Right lobe of liver (tissue), 6 donors: ENCODE measurements around the gene TREH. TPM values are rescaled to one million over a fixed set of nuclear protein-coding genes. Genes with fewer than 3 reads are reported as not detected.

ENCODE experiments used
- ATAC-seq, 4 donors: fragments of 200-7000 bp; cut with Tn5 transposase; one replicate each; pipeline ENCODE4 v1.9.1; 2020; ENCODE audit warnings: mild to moderate bottlenecking in 4 of 4, moderate library complexity in 4 of 4
- DNase-seq, 3 donors: peaks; one replicate each; pipeline ENCODE4 v3.0.0-alpha.2; 2020
- H3K27ac ChIP-seq, 3 donors: fragments of 200-600 bp; one replicate each; pipeline ENCODE4 v1.8.0; 2022
- H3K27me3 ChIP-seq, 2 donors: fragments of 200-600 bp; one replicate each; pipeline ENCODE4 v1.8.0; 2022
- H3K36me3 ChIP-seq, 4 donors: fragments of 200-600 bp; sonication (generic) in 1 of 4; one replicate each; pipeline versions ENCODE4 v1.5.1 to v1.8.0; 2017 to 2022; ENCODE audit warnings: control low read depth in 1 of 4
- H3K4me1 ChIP-seq, 4 donors: fragments of 200-600 bp; sonication (generic) in 1 of 4; one replicate each; pipeline versions ENCODE4 v1.5.1 to v1.8.0; 2017 to 2022; ENCODE audit warnings: control low read depth in 1 of 4
- H3K4me3 ChIP-seq, 3 donors: fragments of 200-600 bp; one replicate each; pipeline ENCODE4 v1.8.0; 2022
- H3K9me3 ChIP-seq, 4 donors: fragments of 200-600 bp; sonication (generic) in 1 of 4; one replicate each; pipeline versions ENCODE4 v1.5.1 to v1.8.0; 2017 to 2022; ENCODE audit warnings: control low read depth in 1 of 4
- CTCF ChIP-seq, 4 donors: fragments of 200-600 bp in 3 of 4; fragments of 450-650 bp in 1 of 4; IDR thresholded peaks; one replicate each; pipeline versions ENCODE4 v1.5.1 to v1.8.0; 2016 to 2022; ENCODE audit warnings: antibody characterized with exemption in 4 of 4, mild to moderate bottlenecking in 2 of 4
- POLR2A ChIP-seq: fragments of 450-650 bp; IDR thresholded peaks from one replicate; pipeline ENCODE4 v1.6.1; 2017; ENCODE audit warnings: antibody characterized with exemption, mild to moderate bottlenecking
- WGBS: methylation state at CpG from one replicate; pipeline ENCODE4 v1.1.6; 2018; ENCODE audit warnings: low coverage, low lambda C conversion rate; ENCODE audit not compliant: insufficient coverage; ENCODE audit errors: missing lambda C conversion rate; 5-methylcytosine and 5-hydroxymethylcytosine counted together
- intact Hi-C, 2 donors: fragments of 100-400 bp; cut with DNase I; formaldehyde crosslinking; loops; one replicate each; pipeline versions ENCODE4 v1.11.2 to v1.14.1; 2022
- total RNA-seq, 6 experiments: library from RNA; depleted of rRNA in 2 of 6; stranded (reverse); fragments of >200 nt in 2 of 6; fragmentation: NEBNext Ultra II Directional in 3 of 6; extraction: Animal tissue kit (Norgen Biotek cat#: 25700) in 3 of 6; gene quantifications; one replicate each; pipeline versions ENCODE4 v1.1.0 to v1.2.4, GENCODE V29; 2016 to 2023
- donor health status: DM: no; HTN: yes; CAD: no.
- donor health status: DM: no; HTN: no; CAD: no.
- donor health status: DM: no; HTN: no; CAD: no.
- donor health status: DM: no; HTN: yes; CAD: no.
- donor health status: DM: no; HTN: yes; CAD: no.

TREH gene
- total RNA-seq, 6 experiments from 2014 or later, result 2.1 to 5.1 (median 2.9) TPM; not detected in 2

DNA sequence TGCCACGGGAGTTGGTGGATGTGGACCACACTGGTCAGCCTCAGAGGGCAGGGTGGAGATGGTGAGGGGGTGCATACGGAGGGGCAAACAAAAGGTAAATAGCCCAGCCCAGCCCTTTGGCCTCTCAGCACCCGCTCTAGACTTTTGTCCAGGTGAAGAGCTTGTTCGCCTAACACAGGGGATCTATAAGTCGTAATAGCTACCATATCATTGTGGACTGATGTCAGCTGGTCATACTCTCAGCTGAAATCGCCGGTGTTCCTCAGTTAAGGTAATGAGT lies 27.0 kb upstream of the TREH start:
- H3K27ac ChIP-seq, result no peak overlapping the region
- H3K9me3 ChIP-seq, result no peaks in the 10 kb centered on the region
- WGBS, result 67% methylated on average over 1 of the region's 7 CpGs

DNA sequence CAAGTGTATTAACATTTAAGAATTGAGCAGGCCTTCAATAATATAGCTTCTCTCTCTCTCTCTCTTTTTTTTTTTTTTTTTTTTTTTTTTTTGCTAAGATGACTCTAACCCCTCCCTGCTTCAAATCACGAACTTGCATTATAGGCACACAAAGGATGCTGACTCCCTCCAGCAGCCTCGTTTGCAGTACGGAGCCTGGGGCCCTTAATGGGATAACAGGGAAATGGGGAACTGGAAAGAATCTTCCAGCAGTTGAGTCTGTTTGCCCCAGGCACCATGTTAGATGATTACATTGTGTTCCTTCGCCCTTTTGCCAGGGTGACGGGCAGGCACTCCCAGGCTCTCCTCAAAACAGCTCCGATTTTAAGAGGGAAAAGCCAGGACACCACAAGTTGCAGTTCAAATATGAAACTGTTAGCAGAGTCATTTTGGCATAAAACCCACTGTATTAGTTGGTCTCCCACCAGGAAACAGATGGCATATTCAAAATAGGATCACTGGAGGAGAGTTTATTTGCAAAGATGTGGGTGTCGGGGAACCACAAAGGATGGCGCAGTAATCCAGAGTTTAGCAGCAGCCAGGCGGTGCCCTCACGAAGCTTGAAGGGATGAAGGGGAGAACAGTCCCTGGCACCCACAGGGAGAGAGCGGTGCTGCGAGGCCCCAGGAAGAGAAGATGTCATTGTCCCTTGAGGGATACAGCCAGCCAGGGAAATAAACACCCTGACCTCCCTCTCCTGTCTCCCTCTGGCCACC lies 26.5 kb upstream of the TREH start:
- 68% methylated on average over 9 of the region's 12 CpGs for WGBS
- DNase-seq, result no peak
- Histone ChIP-seq H3K9me3 (no peaks in the 10 kb centered on the region), H3K27ac (no peak overlapping the region), H3K36me3 (no peaks in the 10 kb centered on the region), H3K4me1 (no peaks in the 10 kb centered on the region), H3K4me3 (no peak overlapping the region), H3K27me3 (no peaks in the 10 kb centered on the region)
- TF ChIP-seq POLR2A (no peak), CTCF (IDR thresholded peaks at IDR 0.05) (no peak)
- peak in 1 of 4 donors; percentile 11 for ATAC-seq
- intact Hi-C loops, result no loop called here

More for the DNA sequence above, 27.0 kb upstream of the TREH start:
- ATAC-seq (peak in 1 of 4 donors; percentile 16), DNase-seq (no peak)
- no peaks in the 10 kb centered on the region for H3K27me3 ChIP-seq
- H3K4me3 ChIP-seq, result no peak overlapping the region
- intact Hi-C loops, result no loop called here
- no peaks in the 10 kb centered on the region for H3K36me3 ChIP-seq
- TF ChIP-seq CTCF (IDR thresholded peaks at IDR 0.05) (no peak), POLR2A (no peak)
- no peaks in the 10 kb centered on the region for H3K4me1 ChIP-seq

DNA sequence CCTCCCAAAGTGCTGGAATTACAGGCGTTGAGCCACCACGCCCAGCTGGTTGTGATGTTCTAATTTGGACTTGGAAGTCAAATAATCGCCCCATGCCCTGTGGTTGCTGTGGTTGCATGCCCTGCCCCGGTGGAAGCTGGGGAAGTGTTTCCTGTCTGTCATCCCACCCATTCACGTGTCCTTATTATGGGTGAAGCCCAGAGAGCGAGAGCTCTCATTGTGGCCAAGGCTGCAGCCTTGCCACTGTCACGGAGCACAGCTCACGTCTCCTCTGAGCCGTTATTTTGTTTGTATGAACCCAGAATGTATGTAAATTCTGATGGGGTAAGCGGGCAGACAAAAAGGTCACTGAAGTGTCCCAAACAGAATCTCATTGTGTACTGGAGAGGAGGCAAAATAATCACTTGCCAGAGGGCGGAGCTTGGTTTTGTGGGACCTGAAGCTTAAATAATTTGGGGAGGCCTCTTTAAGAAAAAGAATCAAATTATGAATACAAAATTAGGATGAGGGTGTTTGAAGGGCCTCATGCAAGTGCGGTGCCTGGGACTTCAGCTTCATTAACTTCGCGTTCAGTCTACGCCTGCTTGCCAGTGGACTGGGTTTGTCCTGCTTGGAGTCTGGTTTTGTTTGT lies 25.8 kb upstream of the TREH start:
- no peak overlapping the region for H3K27ac ChIP-seq
- H3K4me3 ChIP-seq, result no peak overlapping the region
- no peaks in the 10 kb centered on the region for H3K36me3 ChIP-seq
- WGBS, result 44% methylated on average over 11 of the region's 15 CpGs
- H3K4me1 ChIP-seq, result no peaks in the 10 kb centered on the region
- TF ChIP-seq POLR2A (no peak), CTCF (IDR thresholded peaks at IDR 0.05) (no peak)
- intact Hi-C loops, result no loop called here
- no peaks in the 10 kb centered on the region for H3K9me3 ChIP-seq
- no peaks in the 10 kb centered on the region for H3K27me3 ChIP-seq
- peak in 3 of 4 donors; percentile 28 to 39 (median 30) for ATAC-seq
- DNase-seq, result no peak

DNA sequence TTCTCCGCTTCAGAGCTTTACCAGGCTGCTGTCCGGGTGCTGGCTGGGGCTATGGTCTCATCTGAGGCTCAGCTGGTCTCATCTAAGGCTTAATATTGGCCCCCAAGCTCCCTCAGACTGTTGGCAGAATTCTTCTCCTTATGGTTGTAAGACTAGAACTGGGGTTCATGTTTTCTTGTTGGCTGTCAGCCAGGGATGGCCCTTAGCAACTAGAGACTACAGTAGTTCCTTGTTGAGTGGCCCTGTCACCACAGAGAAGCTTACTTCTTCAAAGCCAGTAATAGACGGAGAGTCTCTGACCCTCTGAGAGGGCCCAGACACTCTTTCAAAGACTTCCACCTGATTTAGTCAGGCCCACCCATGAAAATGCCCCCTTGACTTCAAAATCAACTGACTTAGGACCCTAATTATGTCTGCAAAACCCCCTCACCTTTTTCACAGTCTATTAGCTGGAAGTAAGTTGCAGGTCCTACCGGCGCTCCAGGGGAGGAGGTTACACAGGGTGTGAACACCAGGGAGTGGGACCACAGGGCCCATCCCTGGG lies 24.2 kb upstream of the TREH start:
- no peaks in the 10 kb centered on the region for H3K27me3 ChIP-seq
- no peaks in the 10 kb centered on the region for H3K4me1 ChIP-seq
- intact Hi-C loops, result no loop called here
- no peaks in the 10 kb centered on the region for H3K36me3 ChIP-seq
- ATAC-seq (peak; percentile 33 to 66 (median 46)), DNase-seq (peak in 1 of 3 donors; percentile 54)
- H3K9me3 ChIP-seq, result no peaks in the 10 kb centered on the region
- no peak overlapping the region for H3K4me3 ChIP-seq
- no peak overlapping the region for H3K27ac ChIP-seq
- TF ChIP-seq CTCF (IDR thresholded peaks at IDR 0.05), result no peak
- TF ChIP-seq POLR2A, result no peak
- WGBS, result 96% methylated on average over 4 of the region's 5 CpGs
